Activated CD8-positive, alpha-beta memory T cell treated with anti-CD3 and anti-CD28 coated beads, Interleukin-2, amount 50 U/mL, for 48 hours (primary cell): ENCODE results near the gene TSEN2.
"Not testable (repeated sequence)": the region's sequence is repeated elsewhere in the genome, so short reads cannot be mapped to it uniquely, and the experiment has no call there.

ENCODE experiments used
- DNase-seq: peaks from one replicate; pipeline ENCODE4 v3.0.0-alpha.2; 2020

The TSEN2 gene

DNA sequence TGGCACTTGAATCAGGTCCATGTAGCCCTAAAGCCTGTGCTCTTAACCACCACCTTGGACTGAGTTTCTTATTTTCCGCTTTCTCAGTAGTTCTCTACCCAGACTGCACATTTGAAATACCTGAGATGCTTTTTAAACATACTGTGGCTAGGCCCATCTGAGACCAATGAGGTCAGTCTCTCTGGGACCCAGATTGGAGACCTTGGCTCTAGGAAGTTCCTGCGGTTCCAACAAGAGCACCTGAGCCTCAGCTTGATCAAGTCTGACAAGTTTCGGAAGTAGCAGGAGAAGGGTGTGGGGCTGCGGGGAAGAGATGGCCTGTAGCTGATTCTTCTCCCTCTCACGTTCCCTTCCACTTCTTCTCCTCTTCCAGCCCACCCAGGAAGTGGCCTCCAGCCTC is 11.5 kb upstream of the TSEN2 start:
- DNase-seq = no peak

DNA sequence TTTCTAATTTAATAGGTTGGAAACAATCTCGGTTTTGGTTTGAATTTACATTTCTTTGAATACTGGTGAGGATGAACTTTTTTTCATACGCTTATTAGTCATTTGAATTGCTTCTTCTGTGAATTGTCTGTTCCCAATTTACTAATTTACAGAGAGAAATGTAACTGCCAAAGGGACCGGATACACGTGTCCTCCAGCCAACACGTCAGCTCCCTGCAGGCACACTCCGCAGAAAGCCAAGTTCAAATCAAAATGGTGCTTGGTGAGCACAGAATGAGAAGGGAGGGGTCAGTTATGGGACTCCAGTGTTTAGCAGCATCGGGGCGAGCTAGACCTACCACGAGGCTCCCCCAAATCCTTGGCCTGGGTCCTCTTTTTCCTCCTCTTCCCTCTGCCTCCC is 10.8 kb upstream of the TSEN2 start:
- DNase-seq = no peak

- DNase-seq = no peak
Measured at GRCh38 chr3:12476238-12476897, 7.9 kb upstream of the TSEN2 start.

DNA sequence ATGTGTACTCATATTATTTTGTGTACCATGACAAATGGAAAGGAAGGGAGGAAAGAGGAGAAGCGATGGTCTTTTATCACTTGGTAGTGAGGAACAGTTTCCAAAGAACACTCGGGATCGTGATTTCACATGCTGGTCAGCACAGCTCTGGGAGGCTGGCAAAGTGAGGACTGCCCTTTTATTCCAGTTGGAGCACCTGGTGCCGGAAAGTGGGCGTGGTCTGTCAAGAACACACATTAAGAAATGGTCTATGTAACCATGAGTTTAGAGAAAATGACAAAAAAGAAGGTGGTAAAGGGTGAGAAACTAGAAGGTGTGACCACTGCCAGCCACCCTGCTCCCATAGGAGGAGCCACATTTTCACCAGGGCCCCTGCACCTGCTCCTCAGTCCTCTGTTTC is 7.0 kb upstream of the TSEN2 start:
- DNase-seq = no peak

- DNase-seq = no peak
Measured at GRCh38 chr3:12478326-12478725, 6.0 kb upstream of the TSEN2 start.

DNA sequence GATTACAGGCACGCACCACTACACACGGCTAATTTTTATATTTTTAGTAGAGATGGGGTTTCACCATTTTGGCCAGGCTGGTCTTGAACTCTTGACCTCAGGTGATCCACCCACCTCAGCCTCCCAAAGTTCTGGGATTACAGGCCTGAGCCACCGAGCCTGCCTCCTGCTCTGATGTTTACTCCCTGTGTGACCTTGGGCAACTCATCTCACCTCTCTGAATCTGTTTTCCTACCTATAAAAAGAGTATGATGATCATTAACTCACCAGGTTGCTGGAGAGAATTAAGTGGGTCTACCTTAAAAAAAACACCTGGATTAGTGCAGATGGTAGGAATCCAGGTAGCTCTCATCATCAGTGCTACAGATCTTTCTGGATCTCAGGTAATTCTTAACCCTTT is 5.1 kb upstream of the TSEN2 start:
- not testable (repeated sequence) for DNase-seq

- no peak for DNase-seq
Measured at GRCh38 chr3:12479919-12480427, 4.3 kb upstream of the TSEN2 start.

DNA sequence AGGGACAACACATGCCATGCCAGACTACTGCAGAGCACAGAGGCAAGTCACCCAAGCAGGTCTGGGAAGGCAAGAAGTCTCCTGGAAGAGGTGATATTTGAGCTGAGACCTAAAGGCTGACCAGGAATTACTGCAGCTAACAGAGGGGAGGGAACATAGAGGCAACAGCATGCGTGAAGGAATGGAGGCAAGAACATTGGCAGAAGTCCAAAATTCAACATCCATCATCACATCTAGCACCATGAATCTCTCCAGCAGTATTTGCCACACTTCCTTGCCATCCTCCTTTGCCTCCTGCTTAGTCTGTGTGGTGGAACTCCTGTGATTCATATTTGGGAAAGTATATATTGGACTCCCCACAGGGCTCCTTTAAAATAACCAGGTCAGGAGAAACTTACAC is 870 bp upstream of the TSEN2 start:
- DNase-seq = no peak

DNA sequence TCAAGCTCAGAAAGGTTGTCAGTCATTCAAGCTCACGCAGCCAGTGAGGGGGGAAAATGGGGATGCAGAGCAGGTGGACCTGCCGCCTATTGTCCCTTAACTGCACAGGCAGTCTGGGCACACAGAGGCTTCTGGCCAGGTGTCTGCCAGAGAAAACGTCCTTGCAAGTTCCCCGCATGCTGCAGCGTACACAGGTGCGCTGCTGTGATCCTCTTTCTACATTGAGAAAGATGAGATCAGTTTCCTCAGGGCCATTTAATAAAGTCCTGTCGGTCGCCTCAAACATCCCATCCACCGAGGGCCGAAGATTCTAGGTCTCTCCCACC is 445 bp upstream of the TSEN2 start:
- DNase-seq = no peak

GRCh38 chr3:12484983-12485327 is 675 bp downstream of the TSEN2 start:
- DNase-seq = no peak

DNA sequence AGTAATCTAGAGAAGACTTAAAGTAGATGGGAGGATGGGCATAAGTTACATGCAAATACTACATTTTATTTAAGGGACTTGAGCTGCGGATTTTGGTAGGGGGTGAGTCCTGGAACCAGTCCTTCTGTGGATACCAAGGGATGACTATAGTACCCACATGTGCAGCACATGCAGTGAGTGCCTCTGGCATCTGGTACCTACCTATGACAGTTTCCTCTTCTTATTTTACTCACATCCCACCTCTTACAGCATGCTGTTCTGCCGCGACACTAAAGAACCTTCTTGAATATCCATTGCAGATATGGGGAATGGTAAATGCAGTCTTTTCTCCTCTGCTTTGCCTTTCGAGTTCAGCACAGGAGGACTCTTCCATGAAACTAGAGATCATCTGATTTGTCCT is 1.7 kb downstream of the TSEN2 start:
- no peak for DNase-seq

GRCh38 chr3:12486916-12487315 is 2.6 kb downstream of the TSEN2 start:
- no peak for DNase-seq

DNA sequence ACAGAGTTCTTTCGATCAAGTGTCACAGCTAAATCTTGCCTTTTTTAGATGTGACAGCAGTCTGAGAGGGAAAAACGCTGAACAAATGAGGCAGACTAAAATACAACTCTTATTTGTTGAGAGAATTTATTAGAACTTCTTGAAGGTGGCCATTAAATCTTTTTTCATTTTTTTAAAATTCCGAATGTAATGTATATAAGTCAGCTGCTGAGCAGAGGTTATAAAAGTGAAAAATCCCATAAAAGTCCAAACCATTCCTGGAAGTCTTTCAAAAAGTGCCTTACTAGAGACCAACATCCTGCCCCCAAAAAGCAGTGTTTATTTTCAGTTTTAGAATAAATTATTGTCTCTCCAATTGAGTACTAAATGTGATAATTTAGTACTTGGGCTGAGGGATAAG is 3.1 kb downstream of the TSEN2 start:
- no peak for DNase-seq

GRCh38 chr3:12487786-12488185 is 3.5 kb downstream of the TSEN2 start:
- DNase-seq = no peak

GRCh38 chr3:12489368-12489767 is 5.1 kb downstream of the TSEN2 start:
- DNase-seq = no peak

DNA sequence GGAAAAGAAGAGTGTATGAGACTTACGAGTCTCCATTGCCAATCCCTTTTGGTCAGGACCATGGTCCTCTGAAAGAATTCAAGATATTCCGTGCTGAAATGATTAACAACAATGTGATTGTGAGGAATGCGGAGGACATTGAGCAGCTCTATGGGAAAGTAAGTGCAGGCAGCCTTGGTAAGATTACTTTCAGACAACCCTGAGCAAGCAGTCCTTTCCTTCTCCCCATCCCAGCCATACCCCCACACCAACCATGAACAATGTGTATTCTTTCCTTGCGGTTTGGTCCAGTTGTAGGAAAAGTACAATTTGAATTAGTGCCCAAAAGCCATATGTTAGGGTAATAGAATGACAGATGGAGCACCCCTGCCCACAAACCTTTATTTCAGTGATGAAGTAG is 5.6 kb downstream of the TSEN2 start:
- DNase-seq = no peak

GRCh38 chr3:12490547-12490946 is 6.3 kb downstream of the TSEN2 start:
- no peak for DNase-seq

- no peak for DNase-seq
Measured at GRCh38 chr3:12495749-12496452, 11.6 kb downstream of the TSEN2 start.

DNA sequence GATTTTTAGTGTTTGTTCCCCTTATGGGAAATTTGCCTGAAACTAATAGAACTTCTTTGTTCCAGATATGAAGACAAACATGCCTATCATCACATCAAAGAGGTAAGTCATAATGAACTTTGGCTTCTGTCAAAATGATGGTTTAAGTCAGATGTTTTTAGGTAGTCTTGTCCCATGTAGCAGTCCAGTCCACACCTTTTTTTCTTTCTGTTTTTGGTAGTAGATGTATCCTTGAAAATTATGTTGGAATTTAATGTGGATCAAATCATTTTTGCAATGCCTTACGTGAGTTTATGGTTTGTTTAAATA is 12.1 kb downstream of the TSEN2 start:
- DNase-seq = no peak

DNA sequence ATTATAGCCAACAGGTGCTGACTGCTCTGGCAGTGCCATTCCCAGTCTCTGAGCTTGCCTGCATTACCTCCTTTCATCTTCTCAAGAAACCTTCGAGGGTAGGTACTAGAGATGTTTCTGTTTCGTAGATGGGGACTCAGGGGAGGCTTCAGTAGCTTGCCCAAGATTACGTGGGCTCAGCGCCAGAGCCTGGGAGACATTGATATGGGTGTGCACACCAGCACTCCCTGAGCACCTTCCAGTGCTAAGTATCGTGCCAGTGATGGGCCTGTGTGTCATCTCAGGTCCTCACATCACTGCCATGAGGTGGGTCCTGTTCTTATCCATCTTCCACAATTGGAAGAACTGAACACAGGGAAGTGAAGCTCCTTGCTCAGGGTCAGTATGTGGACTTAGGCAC is 15.2 kb downstream of the TSEN2 start:
- no peak for DNase-seq

DNA sequence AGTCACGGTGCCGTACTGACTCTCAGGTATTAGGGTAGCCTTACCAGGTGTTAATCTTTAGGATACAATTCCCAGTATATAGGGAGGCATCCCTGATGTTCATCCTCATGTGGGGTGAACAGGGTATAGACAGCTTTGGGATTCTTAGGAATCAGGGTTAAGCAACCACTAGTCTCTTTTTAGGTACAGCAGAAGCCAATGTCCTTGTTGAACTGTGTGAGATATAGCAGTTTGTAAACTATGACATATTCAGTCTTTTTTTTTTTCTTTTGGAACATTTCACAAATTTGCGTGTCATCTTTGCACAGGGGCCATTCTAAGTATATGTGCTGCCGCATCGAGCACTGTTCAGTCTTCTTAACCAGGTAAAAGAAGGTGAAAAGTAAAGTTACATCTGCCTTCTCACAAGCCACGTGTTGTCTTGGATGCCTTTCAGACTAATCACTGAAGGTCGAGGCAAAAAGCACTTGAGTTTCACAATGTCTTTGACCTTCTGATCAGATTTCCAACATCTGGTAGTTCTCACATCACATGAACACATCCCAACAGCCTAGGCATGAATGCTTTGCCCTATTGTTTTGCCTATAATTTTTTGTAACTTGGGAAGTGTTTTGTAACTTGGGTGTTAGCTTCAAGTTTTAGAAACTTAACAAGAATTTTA is 17.2 kb downstream of the TSEN2 start:
- DNase-seq = no peak

DNA sequence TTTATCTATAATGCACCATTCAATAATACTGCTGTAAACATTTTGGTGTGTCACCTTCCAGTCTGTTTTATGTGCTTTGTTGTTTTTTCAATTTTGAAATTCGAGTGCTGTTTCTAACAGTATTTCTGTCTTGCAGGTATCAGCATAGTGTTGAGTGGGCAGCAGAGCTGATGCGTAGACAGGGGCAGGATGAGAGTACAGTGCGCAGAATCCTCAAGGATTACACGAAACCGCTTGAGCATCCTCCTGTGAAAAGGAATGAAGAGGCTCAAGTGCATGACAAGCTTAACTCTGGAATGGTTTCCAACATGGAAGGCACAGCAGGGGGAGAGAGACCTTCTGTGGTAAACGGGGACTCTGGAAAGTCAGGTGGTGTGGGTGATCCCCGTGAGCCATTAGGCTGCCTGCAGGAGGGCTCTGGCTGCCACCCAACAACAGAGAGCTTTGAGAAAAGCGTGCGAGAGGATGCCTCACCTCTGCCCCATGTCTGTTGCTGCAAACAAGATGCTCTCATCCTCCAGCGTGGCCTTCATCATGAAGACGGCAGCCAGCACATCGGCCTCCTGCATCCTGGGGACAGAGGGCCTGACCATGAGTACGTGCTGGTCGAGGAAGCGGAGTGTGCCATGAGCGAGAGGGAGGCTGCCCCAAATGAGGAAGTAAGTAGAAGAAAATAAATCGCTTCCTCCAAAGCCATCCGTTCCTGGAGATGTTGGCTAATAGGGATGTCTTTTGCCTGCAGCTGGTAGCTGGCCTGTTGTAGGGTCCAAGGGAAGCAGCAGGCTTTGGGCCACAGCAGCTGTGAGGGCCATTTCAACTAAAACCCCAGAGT is 19.1 kb downstream of the TSEN2 start:
- no peak for DNase-seq

DNA sequence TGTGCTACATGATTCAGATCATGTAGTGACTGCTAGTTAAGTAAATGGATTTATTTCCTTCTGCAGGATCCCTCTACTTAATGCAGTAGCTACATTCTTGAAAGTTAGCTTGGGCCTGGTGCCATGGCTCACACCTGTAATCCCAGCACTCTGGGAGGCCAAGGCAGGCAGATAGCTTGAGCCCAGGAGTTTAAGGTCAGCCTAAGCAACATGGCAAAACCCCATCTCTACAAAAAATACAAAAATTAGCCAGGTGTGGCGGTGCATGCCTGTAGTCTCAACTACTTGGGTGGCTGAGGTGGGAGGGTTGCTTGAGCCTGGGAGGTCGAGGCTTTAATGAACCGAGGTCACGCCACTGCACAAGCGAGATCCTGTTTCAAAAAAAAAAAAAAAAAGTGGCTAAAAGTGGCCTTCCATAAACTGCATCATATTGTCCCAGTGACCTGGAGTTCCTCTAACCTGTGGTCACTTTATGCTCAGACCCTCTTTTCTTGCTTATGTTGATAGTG is 22.0 kb downstream of the TSEN2 start:
- no peak for DNase-seq
